IPS-NIHi7 (cell line): ENCODE results near the gene CDCA7L.
"Not testable (repeated sequence)": the region's sequence is repeated elsewhere in the genome, so short reads cannot be mapped to it uniquely, and the experiment has no call there.

Experiments
- DNase-seq: peaks from one replicate; pipeline ENCODE4 v3.0.0; 2012; ENCODE audit warnings: mixed read lengths; ENCODE audit errors: extremely low spot score

The CDCA7L gene

DNA sequence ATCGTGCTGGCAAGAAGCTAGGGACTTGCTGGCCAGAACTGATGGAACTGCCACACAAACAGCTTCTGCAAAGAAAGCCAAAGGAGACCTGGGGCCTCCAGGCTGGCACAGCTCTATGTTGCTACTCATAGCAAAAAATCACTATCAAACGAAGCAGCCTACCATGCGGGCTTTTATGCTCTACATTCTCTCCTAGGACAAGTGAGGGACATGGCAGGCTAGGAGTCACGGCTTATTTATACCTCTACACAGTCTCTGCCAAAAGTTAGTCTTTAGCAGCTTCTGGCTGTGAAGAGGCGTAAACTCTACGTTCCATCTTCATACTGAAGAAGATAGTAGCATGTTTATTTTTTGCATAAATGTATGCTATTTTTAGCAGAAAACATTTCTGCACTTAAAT is 35.4 kb downstream of the CDCA7L start:
- no peak for DNase-seq

DNA sequence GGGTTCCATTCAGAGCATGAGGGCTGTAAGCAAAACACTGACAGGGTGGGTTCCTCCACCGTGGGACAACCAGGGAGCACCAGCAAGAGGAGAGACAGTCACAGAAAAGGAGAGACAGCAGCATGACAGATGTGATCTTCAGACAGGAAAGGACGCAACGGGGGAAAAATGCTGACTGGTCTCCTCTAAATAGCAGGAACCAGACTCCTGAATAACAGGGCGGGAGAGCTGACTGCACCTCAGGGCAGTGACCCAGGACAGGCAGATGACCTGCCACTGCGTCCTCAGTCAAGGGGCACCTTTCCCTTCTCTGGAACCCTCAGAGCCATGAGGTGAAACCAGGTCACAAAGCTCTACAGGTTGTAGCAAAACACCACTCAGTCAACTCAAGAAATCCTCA is 37.0 kb downstream of the CDCA7L start:
- no peak for DNase-seq

DNA sequence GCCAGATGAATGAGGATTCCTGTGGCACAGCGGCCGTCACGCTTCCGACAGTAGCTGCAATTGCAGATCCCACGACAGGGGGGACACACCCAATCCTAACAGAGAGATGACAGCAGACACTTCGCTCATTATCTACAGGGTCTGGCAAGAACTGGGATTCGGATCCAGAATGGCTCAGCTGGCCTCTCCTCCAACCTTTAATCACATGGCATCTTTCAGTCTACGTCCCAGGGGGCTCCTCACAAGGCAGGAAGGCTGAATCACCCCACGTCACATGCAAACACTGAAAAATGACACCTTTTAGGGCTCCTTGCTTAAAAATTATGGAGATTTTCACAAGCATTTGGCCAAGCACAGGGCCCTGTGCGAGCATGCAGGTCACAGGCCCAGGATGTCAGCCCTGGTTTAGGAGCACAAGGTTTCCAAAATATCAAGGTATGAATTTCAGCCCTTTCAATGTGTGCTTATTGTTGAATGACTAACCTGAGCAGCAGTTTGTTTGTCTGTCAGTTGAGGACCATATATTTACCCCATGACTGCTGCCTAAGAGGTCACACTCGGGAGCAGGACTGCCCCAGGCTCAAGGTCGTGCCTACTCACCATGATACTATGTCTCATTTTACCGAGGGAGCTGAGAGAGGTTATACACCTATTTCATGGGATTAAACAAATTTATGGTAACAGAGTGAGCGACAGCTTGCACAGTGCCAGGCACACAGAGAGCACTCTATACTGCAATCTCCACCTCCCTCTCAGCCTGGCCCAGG is 42.5 kb downstream of the CDCA7L start:
- no peak for DNase-seq

DNA sequence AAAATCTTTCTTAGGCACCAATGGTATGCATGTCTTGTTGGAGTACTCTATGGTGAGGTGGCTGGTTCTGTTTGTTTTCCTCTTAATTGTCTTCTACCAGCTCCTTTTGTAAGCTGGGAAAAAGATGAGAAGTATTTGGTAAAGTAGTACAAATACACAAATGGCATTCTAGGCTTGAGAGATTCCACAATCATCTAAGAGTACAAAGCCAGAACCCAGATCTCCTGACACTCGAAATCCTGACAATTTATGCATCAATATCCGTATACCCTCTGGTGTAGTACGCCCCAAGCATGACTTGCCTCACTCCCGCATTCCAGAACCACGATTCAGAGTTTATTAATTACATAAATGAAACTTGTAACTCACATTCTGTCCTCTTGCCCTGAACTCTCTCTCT is 43.5 kb downstream of the CDCA7L start:
- no peak for DNase-seq

DNA sequence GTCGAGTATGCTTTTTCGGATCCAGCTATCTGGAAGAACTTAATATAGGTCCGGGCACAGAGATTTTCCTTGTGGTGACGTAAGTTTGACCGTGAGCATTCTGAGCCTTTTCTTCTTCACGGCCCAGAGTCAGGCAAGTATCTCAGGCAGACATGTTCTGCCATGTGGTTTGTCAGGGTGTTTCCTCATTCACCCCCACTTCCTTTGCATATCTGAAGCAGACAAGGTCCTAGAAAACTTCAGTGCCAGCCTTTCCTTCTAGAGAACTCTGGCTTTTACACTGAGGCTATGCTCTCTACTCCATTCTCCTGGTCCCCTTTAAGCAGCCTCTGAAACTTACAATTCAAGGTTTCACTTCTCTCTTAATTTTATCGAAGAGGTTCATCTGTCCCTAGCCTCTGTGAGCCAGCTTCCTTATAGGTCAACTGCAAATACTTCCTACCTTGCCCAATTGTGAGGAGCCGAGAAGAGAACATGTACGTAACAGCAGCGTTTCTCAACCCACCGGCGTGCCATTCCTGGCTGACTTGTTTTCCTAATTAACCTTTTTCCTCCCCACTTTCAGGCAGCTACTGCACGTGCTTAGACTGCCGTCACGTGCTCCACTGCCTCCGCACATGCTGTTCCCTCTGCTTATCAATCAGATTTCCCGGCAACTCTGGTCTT is 47.3 kb downstream of the CDCA7L start:
- DNase-seq: no peak

DNA sequence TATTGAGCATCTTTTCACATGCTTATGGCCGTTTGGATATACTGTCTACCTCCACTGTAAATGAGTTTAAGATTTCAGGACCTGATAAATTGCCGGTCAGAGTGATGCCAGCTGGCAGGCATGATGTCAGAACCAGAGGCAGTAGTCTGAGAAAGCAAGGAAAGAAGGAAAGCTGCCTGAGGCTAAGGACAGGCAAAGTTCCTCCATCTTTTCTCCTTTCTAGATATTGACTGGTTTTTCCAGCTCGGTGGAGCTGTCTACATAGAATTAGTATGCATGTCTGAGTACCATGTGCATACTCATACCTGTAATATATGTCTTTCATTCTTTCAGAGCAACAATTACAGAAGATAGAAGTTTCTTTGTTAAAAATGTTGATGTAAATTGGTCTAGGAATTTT is 52.3 kb downstream of the CDCA7L start:
- DNase-seq: no peak

DNA sequence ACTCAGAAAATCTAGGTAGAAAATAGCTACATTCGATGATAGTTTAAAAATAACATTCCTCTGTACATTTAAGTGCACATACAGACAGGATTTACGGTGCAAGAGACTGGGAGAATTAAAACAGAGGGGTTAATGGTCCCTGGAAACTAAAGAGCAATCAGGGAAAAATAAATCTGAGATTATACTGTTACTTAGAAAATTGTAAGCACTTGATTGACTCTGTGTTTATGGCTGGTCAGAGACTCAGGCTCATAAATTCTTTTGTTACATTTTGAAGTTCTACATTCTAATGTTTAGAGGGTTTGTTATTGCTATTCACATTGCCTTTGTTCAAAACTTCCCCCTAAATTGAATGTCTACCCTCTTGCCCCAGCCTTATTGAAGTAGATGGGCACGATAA is 54.4 kb downstream of the CDCA7L start:
- DNase-seq: no peak

DNA sequence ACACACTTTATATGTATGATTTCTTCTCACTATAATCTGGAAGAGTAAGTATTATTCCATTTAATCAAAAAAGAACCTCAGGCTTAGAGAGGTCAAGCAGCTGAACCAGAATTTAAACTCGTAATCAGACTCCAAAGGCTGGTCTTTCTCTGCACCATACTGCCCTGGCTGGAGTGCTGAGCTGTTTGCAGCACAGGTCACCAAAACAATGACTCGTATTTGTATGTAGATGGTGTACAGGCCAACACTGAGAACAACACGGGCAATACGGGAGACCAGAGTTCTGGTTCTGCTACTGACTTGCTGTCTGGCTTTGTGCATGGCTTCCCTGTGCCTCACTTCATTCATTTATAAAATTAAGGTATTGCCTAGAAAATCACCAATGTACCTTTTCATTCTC is 57.9 kb downstream of the CDCA7L start:
- no peak for DNase-seq

DNA sequence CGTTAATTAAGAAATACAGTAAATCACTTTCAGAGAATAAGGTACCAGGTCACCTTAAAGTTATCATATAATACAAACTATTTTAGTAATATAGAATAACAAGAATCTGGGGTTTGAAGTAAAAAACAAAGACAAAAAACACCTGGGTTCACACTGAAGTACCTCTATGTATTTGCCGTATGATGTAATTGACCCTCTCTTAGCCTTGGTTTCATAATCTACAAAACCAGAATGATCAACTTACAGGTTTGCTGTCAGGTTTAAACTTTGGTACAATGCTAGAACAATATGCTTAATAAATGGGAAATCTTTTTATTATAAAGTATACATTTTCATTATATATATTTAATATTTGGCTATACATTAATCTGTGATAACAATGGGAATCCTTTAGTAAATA is 58.3 kb downstream of the CDCA7L start:
- no peak for DNase-seq

DNA sequence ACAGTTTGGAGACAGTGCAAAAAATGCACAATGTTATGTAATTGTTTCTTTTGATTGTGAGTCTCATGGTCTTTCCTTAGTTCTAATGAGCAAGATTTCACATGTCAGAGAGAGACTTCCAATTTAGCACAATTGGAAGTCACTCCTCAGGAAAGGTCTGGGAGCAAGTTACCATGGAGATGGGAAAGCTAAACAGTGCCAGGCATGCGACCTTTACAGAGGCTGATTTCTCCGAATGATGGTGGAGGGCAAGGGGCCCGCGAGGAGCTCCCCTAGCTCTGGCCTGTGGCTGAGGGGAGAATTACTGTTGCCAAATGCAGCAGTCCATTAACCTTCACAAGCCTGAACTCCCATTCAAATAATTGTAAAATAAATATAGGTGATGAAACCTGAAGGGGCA is 59.3 kb downstream of the CDCA7L start:
- DNase-seq: no peak

DNA sequence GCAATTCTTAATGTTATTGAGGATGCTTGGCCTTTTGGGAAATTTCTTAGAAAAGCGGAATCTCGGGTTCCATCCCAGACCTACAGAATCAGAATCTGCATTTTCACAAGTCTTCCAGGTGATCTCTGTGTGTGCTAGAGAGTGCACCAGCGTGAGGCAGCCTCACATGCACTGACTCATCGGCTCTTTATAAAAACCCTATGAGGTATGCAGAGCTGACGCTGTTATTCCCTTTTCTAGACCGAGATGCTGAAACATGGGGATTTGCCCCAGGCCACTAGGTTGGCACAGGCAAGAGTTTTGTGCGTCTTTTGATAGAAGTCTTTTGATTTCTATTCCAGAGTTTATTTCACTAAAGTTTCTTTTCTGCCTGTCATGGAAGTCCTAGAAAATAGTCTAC is 61.2 kb downstream of the CDCA7L start:
- DNase-seq: no peak

DNA sequence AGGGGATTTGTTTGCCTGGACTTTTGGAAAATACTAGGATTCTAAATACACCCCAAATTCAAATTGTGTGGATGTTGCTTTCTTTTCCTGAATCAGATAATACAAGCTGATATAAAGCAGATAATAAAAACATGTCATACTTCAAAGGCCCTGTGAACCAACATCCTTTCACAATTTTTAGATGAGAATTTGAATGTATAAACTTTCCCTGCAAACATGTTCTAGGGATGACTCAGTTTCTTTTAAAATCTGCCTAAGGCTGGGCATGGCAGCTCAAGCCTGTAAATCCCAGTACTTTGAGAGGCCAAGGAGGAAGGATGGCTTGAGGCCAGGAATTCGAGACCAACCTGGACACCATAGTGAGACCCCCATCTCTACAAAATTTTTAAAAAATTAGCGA is 62.2 kb downstream of the CDCA7L start:
- DNase-seq: not testable (repeated sequence)

DNA sequence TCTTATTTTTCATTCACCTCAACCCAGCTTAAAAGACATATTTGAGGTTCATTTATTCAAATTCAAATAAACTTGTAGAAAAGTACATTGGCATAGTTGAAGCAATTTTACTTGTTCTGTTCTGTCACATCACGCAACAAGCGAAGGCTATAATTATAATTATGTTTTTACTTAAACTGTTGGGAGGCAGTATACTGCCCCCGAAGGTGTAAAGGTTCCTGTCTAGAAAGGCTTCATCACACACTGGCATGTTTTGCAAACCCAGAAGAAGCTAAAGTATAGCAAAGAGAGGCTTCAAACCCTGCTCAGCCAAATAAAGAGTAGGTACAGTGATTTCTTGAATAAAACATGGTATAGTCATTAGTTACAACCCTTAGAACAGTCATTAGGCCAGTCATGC is 62.6 kb downstream of the CDCA7L start:
- DNase-seq: no peak

DNA sequence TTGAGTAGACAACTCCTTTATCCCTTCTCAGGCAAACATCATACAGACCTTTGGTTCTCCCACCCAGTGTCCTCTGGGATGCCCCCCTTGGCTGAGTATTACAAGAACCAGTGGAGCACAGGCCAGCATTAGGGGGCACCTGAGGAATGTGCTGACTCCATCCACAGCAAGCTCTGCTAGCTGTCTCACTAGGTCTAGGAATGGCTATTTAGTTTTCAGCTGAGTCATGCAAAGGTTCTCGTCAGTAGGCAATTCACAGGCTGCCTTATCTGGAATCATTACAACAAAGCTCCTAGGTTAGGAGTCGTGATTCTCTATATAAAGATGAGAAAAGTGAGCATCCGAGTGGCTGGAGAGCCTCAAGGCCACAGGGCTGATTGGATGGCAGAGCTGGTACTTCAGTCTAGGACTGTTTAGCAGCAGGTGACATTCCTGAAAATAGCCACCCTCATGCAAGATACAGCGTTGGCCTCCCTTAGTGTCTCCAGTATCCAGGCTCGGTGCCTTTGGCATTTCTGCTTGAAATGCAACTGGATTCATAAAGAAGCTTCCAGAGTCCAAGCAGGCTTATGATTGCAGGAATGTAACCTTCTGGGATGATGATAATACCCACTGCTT is 75.8 kb downstream of the CDCA7L start:
- DNase-seq: peak; percentile 43

DNA sequence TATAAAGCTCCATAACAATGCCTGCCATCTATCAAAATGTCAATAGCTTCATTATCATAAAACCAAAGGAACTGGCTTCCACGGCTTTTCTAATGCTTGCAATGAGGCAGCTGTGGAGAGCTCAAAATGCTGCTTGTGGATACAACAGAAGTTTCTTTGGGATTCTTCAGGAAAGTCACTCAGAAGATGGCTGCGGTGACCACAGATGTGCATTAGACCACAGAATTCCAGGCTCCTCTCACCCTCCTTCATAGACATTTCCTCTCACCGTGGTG is 77.2 kb downstream of the CDCA7L start:
- no peak for DNase-seq

DNA sequence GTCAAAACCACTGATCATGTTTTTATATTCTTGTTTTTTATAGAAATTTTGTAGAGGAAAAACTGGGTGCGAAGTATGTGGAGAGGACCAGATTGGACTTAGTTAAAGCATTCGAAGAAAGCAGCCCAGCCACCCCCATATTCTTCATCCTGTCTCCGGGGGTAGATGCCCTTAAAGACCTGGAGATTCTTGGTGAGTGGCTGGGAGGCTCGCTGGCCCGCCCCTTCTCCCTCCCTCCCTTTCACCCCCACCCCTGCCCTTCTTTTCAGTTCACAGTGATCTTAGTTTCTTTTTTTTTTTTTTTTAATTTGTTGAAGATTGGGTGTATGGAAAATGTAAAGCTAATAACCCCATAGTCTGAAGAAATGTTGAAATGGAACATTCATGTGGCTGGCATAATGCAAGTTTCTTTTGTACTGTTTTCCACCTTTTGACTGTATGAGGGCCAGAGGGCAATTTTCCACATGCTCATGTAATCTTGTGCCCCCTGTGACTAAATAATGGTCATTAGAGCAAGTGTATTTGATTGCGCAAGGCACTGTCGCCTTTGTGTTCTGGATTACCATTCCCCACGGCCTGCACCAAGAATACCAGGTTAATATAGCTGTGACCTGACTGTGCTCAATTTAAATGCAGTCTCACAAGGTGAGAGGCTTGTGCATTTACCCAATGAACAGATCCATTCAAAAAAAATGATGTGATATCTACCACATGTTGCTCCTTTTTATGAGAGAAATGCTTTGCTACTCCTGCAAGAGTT is 77.7 kb downstream of the CDCA7L start:
- DNase-seq: no peak

DNA sequence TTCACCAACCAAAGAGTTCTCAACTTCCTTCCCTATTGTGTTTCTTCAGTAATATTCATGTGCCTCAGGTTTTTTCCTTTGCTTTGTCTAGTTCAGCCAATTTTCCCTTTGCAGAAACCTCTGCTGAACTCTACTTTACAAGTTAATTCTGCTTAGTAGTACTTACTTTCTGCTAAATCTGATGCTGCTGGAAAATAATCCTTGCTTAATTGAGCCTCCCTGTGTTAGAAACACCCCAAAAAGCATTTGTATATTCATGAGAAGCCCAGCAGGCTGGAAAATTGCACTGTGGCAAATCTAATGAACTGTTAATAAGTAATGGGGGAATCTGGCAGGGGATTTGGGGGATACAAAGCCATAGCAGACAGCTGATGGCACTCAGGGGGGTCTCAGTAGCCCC is 78.5 kb downstream of the CDCA7L start:
- DNase-seq: no peak

DNA sequence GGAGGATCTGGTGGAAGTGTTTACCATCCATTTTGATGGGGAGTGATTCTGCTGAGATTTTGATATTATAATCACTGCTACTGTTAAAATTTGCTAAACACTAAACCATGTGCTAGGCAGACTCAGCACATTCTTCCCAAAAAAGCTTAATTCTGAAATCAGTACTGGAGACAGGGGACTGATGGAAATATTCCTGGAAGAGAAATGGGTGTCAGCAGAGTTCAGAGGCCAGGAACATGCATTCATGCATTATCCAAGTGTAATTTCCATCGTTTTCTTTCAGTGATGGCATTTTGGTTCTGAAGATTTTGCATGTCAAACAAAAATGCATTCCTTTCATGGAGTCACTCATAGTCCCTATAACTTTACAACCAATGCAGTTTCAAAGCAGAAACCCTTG is 79.0 kb downstream of the CDCA7L start:
- no peak for DNase-seq

DNA sequence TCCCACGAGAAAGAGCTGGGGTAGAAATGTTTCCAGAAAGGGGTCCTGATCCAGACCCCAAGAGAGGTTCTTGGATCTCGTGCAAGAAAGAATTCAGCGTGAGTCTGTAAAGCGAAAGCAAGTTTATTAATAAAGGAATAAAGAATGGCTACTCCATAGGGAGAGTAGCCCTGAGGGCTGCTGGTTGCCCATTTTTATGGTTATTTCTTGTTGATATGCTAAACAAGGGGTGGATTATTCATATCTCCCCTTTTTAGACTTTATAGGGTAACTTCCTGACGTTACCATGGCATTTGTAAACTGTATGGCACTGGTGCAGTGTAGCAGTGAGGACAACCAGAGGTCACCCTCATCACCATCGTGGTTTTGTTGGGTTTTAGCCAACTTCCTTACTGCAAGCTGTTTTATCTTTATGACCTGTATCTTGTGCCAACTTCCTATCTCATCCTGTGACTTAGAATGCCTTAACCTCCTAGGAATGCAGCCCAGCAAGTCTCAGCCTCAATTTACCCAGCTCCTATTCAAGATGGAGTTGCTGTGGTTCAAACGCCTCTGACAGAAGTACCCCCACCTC is 80.0 kb downstream of the CDCA7L start:
- DNase-seq: not testable (repeated sequence)

DNA sequence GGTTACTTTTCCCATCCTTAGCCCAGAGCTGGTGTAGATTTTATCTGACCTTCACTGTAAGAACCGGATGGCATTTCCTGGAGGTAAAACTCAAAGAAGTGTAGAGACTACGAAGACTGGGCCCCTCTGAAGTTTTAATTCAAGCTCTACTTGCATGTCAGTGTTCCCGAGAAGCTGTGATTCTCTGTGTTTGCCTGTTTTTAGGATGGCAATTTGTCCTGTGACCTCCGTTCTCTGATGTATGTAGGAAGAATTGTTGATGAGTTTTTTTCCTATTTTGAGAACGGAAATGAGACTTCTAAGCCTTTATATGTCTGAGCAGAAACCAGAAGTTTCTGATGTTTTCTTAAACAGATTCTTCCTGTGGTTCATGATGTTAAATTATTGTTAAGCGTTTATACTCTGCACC is 94.1 kb downstream of the CDCA7L start:
- no peak for DNase-seq
